ENCODE data around the gene PINK1.
"Not testable (repeated sequence)": the region's sequence is repeated elsewhere in the genome, so short reads cannot be mapped to it uniquely, and the experiment has no call there.

PINK1 gene

DNA sequence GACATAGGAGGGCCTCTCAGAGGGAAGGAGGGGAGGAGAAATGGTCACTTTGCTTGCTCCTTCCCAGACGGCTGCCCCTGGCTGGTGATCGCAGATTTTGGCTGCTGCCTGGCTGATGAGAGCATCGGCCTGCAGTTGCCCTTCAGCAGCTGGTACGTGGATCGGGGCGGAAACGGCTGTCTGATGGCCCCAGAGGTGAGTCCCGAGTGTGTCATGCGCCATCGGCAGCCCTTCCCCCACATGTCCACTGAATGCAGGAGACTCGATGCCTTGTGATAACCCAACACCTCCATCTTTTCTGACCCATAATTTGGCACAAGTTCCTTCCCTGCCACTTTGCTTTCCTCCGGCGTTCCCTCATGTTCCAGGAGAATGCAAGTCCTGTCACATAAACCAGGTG, 15.2 kb downstream of the PINK1 start:
- DNase-seq: no peak

DNA sequence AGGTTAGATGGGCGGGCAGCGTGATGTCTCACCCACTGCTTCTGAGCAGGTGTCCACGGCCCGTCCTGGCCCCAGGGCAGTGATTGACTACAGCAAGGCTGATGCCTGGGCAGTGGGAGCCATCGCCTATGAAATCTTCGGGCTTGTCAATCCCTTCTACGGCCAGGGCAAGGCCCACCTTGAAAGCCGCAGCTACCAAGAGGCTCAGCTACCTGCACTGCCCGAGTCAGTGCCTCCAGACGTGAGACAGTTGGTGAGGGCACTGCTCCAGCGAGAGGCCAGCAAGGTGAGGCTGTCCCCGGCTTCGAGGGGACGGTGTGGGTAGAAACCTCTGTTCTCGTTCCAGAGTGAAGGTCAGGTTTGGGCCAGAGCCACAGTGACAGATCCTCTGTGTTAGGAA, 15.7 kb downstream of the PINK1 start:
- no peak for DNase-seq

DNA sequence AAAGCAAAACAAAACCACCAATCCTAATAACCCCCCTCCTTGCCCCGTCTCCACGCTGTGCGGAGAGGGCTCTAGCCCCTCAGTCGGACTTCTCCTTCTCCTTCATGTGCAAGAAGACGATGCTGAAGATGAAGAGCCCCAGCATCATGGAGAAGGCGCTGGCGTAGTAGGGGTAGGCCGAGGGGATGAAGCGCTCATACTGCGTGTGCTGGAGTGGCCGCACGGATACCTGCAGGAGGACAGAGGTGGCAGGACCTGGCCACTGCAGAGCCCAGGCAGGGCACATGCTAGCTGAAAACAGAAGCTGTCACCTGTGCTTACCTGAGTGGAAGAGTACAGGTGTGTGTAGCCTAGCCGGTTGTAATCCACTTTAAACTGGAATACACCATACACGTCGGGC, 19.0 kb downstream of the PINK1 start:
- DNase-seq: no peak

DNA sequence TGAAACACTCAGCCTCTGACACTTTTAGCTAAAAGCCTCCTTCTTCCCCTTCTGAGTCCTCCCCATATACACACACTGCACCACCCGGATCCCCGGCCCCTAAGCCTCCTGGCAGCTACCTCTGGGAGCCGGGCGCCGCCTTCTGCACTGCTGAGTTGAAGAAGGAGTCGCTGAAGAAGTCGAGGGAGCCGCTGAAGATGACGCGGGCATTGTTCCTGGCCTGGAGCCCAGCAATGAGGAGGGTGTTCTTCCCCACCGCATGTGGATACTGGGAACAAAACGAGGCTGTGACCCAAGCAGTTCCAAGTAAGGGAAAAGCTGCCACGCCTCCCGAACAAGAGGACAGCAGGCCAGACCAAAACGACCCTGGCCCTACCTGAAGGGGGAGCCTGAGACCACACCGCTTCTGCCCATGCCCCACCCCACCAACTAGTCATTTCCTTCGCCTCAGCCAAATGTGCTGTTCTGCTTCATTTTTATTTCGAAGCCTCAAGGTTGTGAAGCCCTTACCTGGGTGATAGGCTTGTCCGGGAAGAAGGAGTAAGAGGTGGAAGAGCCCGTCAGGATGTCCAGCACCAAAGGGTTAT, 20.9 kb downstream of the PINK1 start:
- no peak for DNase-seq

DNA sequence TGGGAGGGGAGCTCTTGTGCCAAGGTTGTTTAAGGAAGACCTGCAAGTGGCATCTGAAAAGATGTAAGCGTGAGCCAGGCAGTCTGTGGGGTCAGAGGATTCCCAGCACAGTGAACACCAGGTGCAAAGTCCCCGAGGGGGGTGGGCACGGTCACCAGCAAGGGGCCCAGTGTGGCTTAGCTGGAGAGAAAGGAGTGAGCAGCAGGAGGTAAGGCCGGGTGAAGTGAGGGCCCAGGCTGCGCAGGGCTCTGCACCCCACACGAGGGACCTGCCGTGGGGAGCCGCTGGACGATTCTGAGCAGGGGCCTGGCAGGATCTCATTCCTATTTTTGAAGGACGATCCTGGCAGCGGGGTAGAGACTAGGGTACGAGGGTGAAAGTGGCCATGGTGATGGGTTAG, 23.8 kb downstream of the PINK1 start:
- DNase-seq: no peak

DNA sequence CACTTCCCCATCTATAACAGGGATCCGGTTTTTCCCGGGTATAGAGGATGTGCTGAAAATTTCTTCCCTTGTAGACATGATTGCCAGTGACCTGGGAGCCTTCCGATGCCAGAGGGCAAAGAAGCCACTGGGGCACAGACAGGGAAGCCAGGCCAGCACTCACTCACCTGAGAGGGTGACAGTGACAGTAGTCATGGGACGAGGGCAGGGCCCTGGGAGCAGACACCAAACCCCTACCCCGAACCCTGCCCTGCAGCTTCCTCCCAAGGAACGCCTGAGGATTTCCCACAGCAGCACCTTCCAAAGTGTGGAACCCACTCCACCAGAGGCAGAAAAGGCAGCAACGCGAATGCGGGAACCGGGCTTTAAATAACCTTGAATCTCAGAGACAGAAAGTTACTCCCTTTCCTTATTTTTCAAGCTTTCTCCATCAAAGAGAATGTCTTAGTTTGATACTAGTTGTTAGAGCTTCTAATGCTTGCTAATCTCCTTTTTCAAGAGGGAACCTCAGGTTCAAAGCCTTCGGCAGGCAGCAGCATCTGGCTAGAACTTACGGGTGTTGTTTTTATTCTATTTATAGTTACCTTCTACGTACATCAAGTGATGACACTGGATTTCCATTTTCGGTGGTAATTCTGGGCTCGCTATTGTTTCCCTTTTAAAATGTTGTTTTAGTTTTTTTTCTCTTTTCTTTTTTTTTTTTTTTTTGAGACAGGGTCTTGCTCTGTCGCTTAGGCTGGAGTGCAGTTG, 25.1 kb downstream of the PINK1 start:
- DNase-seq: no peak

DNA sequence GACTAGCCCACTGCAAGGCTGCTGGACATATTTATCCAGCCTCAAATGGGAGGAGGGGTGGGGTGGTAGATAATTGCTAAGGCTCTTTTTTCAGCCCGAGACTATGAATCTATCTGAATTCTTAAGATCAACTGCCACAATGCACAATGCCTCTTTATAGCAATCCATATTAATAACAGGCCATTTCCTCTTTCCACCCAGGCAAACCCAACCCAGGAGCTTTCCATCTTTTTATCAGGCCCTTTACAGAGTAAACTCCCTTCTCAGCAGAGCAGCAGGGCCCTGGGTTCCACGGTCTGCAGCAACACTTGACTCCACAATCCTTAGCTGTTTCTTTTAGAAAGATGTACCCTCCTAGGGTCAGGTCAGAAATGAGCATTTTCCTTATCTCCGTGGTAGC, 27.1 kb downstream of the PINK1 start:
- no peak for DNase-seq

DNA sequence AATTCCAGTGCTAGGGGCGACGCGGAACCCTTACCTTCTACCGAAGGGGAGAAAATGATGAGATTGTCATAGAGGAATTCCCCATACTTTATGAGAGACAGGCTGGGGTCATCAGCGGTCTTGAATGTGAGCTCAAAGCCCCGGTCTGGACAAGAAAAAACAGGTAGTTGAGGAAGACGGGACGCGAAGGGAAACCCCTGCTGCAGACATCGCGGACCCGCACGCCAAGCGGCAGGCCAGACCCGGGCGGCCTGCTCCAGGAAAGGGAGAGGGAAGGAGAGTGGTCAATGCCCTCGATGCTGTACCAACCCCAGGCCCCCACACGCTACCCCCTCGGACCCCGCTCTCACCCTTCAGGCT, 27.6 kb downstream of the PINK1 start:
- no peak for DNase-seq

DNA sequence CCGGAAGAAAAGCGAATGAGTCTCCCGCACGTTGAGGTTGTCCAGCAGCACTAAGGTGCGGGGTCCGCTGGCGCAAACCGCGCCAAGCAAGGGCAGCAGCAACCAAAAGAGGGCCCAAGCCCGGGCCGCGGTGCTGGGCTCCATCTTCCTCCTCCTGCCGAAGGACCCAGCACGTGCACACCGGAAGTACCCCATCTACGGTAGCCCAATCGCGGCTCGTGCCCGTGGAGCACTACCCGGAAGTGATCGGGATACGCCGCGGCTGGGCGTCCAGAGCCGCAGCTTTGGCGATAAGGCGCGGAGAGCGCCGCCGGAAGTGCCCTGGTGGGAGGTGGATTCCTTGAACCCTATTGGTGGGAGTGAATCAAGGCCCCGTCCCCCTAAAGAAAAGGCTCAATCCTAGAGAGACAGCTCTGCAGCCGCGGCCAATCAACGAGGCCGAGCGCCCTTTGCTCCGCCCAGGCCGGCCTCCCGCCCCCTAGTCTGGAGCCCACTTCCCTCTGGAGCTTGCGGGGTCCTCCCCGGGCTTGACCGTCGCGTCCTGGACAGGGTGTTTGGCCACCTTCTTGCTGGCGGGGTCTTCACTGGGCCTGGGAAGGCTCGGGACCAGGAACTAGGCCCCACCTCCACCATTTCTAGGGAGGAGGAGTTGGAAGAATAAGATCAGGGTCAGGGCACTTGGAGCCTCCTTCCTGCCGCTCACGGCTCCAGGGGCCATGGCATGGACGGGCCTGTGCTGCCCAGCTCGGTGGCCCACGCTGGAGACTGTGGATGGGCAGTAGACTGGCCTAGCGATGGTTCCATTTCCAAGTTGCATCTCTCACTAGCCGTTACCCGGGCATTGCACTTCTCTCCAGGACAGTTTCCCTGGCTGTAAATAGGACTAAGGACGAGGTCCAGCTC, 28.2 kb downstream of the PINK1 start, which contains the start of gene DDOST:
TSS of gene DDOST (minus strand) at position 163 of the 903 bp plus-strand sequence. CDS start at position 144, 19 bp downstream.
- peak; percentile 75 for DNase-seq

DNA sequence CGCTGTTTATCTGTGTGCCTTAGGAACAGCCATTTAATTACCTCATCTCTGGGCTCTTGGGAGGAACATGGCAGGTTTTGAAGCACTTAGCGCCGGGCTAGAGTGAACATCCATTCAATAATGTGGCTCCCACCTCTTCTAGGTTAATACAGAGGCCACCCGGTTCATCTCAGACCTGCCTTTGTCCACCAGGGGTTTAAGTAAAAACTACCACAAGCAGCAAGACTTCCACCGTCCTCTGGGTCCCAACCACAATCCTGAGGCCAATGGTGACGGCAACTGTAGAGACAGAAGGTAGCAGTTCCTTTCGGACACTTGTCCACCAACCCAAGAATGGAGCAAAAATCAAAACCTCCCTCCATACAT, 28.8 kb downstream of the PINK1 start:
- no peak for DNase-seq

DNA sequence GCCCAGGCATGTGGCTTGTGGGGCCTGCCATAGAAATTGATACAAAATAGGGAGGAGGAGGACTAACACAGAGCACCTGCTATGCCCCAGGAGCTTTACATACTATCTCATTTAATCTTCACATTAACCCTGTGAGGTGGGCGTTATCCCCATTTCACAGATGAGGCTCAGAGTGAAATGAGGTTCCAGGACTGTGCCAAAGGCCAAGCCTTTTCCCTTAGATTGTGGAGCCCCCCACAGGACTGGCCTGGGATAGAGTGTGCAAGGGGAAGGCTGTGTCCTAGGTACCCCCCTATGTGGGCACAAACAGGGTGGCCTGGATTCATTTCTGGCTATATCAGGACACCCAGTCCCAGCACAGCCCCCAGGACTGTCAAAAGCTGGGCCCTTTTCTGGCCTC, 30.1 kb downstream of the PINK1 start:
- no peak for DNase-seq

DNA sequence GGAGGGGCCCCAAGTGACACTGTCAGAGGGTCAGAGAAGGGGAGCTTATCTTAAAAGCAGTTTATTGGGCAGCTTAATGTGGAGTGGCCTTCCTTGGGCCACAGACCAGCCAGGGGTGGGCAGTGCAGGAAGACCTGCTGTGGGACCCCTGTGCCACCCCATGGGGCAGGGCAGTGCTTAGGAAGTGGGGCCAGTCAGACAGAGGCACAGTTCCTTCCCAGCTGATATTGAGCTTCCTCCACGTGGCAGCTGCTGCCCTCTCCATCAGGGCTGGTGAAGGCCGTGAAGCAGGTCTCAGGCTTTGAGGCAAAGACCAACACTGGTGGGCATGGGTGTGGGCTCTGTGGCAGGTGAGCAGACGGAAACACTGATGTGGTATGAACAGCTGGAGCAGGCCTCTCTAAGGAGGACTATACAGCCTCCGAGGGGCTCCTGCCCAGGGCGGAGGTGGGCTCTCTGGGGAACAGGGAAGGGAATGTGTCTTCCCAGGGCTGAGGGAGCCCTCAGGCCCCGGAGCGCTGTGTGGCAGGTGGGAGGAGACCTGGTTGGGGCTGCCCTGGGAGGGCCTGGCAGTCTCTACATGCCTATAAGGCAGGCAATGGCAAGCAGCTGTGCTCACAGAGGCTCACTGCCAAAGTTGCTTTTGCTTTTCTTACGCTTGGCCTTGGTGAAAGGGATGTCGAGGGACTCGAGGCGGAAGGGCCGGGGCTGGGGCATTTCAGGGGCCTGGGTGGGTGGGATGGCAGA, 30.9 kb downstream of the PINK1 start:
- no peak for DNase-seq

DNA sequence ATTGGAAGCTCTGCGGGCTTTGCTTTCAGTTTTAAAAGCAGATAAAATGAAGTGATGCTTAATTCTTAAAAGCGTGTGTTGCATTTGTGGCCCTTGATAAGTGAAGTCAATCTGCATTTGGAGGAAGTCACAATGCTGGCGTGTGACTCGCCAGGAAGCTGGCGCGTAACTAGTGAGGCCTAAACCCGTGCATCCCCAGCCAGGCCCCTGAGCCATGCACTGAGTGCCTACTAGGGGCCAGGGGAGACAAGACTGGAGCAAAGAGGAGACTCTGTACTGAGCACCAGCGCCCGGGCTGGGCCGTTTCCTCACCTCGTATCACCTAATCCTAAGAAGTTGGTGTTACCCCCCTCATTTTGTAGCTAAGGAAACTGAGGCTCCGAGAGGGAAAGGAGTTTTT, 32.5 kb downstream of the PINK1 start:
- DNase-seq: no peak

DNA sequence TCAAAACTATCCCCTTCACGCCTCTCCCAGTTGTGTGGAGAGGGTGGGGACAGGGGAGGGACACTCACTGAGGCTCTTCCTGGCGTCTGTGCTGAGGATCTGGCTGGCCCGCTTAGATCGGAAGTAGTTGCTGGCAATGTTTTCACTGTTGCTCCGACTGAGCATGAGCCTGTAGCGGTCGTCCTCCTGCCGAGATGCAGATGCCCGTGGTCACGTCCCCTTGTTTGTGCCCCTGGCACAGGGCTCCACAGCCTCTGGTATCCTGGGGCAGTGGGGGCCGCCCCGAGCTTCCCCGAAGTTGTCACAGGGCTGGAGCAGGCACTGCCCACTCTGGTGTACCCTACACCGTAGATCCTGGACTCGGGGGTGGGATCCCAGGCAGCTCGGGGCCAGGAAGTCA, 32.9 kb downstream of the PINK1 start:
- no peak for DNase-seq

DNA sequence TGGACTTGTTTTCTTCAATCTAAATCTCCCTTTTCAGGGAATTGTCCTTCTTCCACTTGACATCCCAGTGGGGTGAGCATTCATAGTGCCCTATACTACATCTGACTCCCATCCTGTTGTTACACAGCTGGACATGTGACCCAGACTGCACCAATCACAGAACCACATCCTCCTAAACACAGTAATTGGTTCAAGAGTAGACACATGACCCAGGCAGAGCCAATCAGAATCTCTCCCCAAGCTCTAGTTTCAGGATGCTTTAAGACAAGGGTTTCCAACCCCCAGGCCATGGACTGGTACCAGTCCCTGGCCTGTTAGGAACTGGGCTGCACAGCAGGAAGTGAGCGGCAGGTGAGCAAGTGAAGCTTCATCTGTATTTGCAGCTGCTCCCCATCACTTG, 33.5 kb downstream of the PINK1 start:
- no peak for DNase-seq

DNA sequence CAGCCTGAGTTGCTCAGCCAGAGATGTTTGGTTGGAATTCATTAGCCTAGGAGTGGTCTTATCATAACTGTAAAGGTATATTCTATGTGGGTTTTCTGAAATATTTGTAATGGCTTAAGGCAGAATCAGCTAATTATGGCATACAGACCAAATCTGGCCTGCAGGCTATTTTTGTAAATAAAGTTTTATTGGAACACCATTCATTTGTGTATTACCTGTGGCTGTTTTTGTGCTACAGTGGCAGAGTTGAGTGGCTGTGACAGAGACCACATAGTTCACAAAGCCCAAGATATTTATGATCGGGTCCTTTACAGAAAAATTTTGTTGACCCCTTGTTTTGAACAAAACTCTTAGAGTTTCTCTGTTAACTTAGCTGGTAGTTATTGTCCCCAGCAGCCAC, 35.3 kb downstream of the PINK1 start:
- DNase-seq: no peak

DNA sequence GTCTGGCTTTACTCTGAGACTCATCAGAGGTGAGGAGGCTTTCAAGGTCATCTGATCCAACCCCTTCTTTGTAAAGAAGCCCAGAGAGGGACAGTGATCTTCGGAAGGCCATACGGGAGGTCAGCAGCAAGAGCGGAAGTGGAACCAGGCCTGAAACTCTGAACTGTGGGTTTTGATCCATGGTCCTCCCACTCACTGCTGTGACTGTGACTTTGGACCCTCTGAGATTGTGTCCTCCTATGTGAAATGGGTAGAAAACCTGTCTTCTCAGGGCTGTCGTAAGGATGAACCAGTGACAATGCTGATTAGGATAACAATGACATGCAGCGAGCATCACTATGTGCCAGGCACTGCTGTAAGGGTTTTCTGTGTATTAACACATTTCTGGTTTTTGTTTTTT, 37.7 kb downstream of the PINK1 start:
- no peak for DNase-seq

DNA sequence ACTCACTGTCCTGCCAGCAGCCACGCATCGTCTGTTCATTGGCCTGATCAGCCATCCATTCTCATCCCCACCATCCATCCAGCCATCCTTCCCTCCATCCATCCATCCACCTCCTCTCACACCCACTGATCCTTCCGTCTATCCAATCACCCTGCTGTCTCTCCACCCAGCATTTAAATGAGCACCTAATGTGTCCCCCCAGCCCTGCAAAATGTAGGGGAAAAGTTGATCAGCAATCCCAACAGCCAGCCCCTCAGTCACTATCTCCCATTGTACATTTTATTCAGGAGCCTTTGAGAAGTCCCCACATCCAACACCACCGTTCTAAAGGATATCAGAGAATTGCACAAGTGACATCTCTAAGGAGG, 39.0 kb downstream of the PINK1 start:
- DNase-seq: no peak

DNA sequence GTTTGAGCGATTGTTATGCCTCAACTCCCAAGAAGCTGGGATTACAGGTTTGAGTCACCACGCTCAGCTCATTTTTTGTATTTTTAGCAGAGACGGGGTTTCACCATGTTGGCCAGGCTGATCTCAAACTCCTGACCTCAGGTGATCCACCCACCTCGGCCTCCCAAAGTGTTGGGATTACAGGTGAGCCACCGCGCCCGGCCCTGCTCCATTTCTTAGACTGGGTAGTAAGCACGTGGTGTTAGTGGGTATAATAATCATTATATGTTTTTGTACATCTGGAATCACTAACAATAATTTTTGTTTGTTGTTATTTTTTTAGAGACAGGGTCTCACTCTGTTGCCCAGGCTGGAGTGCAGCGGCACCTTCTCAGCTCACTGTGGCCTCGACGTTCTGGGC, 40.4 kb downstream of the PINK1 start:
- not testable (repeated sequence) for DNase-seq

DNA sequence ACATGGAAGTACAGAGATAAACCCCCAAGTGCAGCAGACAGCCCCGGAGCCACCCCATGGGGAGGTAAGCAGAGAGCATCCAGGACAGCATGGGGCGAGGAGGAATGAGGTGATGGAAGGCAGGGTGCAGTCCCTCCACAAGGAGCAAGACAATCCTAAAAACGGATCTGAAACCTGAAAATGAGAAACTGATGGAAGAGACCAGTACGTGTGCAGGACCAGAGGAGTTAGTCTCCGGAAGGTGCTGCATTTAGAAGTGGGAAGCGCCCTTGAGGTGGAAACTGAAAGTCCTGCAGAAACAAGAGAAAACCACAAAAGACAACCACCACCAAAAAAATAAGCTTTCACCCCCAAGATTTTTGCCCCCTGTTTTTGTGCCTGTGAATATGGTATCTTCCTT, 45.3 kb downstream of the PINK1 start:
- no peak for DNase-seq

DNA sequence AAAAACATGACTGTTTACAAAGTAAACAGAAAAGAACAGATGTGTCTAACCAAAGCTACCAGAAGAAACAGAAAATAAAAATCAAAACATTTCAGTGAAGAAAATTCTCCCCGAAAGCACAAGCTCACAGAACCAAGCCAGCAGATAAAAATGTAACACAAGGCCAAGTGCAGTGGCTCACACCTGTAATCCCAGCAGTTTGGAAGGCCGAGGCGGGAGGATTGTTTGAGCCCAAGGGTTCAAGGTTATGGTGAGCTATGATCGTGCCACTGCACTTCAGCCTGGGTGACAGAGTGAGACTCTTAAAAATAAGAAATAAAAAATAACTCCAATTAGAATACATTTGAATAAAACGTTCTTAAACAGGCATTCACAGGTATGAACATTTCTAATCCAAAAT, 47.0 kb downstream of the PINK1 start:
- DNase-seq: no peak

DNA sequence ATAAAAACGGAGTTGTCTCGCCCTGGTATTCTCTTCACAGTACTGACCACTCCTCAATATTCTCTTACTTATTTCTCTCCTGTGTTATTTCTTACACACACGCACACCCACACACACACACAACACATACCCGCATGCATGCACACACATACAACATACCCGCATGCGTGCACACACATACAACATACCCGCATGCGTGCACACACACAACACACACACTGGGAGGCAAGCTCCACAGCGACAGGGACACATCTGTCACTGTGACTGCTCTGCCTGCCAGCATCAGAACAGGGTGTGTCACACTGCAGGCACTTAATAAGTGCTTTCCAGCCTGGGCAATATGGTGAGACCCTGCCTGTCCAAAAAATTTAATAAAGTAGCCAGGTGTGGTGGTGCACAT, 48.7 kb downstream of the PINK1 start:
- DNase-seq: no peak

DNA sequence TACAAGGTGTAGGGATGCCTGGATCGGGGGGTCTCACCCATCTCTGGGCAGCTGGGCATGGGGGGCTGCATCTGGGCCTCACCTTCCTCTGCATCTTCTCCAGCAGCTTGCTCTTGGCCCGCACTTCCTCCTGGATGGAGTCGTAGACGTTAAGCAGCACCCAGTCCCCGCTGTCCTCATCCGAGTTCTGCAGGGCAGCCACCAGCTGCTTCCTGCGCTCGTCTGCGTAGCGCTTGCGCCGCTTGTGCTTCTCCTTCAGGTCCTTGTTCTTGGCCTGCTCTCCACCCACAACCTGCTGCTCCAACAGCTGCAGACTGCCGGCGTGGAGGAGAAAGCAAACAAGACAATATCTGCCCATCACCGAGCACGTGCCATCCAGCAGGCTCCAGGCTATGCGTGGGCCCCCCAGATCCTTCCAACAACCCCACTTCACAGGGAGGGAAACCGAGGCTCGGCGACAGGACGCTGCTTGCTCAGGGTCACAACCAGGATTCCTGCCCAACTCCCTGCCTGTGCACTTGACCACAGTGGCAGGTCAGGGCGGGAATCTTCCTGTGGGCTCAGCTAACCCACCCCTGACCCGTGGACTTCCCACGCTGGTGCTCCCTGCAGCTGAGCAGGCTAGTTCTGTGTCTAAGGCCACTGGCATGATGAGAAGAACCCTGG, 49.4 kb downstream of the PINK1 start:
- no peak for DNase-seq

Data from cortex of kidney (tissue), 1 donor.